PFSK-1 (cell line): Measurements from ENCODE around the gene TEX22.

Source experiments
- POLR2AphosphoS5 ChIP-seq: IDR thresholded peaks from 2 replicates; pipeline ENCODE4 v1.6.1; 2012; ENCODE audit warnings: low read depth, mild to moderate bottlenecking, control low read depth, low read length, moderate library complexity
- SIN3A ChIP-seq: IDR thresholded peaks from 2 replicates; pipeline ENCODE4 v1.6.1; 2012; ENCODE audit warnings: mild to moderate bottlenecking, low read length, moderate library complexity, borderline replicate concordance; ENCODE audit not compliant: insufficient read depth
- TF ChIP-seq, protein P1 (sequence below), 2 experiments: IDR thresholded peaks; 2 replicates each; pipeline versions ENCODE4 v1.6.1 to v1.8.0; 2011 to 2012; ENCODE audit warnings: low read depth in 2 of 2, low read length in 2 of 2, control low read depth in 1 of 2, inconsistent platforms in 1 of 2, mild to moderate bottlenecking in 1 of 2, moderate library complexity in 1 of 2; ENCODE audit not compliant: insufficient read depth in 1 of 2

DNA sequence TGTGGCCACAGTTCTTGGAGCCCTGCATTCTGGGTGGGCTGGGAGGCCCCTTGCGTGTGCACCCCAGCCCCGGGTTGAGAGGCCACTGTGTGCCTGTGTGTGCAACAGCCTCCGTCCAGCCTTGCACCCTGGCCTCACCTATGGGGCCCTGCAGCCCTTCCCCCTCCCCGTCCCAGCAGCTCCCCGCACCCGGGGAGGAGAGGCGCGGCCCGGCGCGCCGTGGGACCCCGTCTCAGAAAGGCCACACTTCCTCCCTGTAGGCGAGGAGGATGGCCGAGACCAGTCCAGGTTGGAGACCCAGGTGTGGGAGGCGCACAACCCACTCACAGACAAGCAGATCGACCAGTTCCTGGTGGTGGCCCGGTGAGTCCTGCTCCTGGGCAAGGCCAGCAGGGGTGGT is 59.7 kb downstream of the TEX22 start:
- TF ChIP-seq SIN3A (no peak), POLR2AphosphoS5 (no peak)
- TF ChIP-seq, protein P1, sequence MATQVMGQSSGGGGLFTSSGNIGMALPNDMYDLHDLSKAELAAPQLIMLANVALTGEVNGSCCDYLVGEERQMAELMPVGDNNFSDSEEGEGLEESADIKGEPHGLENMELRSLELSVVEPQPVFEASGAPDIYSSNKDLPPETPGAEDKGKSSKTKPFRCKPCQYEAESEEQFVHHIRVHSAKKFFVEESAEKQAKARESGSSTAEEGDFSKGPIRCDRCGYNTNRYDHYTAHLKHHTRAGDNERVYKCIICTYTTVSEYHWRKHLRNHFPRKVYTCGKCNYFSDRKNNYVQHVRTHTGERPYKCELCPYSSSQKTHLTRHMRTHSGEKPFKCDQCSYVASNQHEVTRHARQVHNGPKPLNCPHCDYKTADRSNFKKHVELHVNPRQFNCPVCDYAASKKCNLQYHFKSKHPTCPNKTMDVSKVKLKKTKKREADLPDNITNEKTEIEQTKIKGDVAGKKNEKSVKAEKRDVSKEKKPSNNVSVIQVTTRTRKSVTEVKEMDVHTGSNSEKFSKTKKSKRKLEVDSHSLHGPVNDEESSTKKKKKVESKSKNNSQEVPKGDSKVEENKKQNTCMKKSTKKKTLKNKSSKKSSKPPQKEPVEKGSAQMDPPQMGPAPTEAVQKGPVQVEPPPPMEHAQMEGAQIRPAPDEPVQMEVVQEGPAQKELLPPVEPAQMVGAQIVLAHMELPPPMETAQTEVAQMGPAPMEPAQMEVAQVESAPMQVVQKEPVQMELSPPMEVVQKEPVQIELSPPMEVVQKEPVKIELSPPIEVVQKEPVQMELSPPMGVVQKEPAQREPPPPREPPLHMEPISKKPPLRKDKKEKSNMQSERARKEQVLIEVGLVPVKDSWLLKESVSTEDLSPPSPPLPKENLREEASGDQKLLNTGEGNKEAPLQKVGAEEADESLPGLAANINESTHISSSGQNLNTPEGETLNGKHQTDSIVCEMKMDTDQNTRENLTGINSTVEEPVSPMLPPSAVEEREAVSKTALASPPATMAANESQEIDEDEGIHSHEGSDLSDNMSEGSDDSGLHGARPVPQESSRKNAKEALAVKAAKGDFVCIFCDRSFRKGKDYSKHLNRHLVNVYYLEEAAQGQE (IDR thresholded peaks at IDR 0.05; ENCODE audit: insufficient read depth in 1 of 2, low read depth in 2 of 2, low read length in 2 of 2) = no peak
